ENCODE results near the gene BLTP3A. TPM values are rescaled to one million over a fixed set of nuclear protein-coding genes. Genes with fewer than 3 reads are reported as not detected.

The BLTP3A gene
- polyA plus RNA-seq, 1 of the 3 experiments (the other 2 are of a cell fraction): 3.1 TPM

DNA sequence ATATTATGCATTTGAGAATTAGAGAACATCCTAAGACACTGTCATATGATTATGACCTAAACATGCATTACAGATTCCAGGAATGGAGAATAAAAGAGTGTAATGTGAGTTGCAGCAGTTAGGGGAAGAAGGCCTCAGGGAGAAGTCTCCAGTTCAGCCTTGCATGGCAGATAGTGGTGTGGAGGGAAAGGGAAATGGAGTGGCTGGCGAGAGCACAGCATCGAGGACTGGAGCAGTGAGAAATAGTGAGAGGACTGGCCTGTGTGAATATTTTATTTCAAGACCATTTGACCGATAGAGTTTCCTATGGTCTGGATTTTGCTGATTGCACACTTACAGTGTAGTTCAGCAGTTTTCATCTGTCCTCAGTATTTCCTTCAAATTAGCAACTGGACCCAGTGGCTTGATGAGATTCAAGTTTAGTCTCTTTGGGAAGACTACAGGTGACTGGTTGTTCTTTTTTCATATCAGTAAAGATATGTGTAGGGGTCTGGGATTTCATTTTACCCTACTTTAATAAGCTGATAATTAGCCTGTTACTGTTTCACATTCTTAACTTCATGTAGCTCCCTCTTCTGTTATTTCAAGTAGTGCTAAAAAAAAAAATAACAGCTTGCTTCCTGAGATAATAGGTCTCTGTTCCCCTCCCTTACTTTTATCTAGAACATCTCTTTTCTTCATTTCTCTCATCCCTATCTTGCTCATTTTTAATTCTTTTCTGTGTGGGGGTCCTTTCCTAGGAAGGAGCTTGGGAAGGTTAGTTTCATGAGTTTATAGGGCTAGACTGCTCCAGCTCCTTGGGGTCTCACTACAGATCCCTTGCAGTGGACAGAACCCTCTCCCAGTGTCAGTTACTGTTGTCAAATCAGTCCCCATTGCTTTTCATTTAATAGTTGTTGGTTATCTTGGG lies 27.9 kb downstream of the BLTP3A start:
- CTCF ChIA-PET: interaction anchor here (1.2 kb wide), 1 partner anchor 23 kb away, joined by 3 read pairs; no protein-coding TSS in a partner anchor
- Histone ChIP-seq H3K4me3 (ENCODE audit: low read depth in 2 of 2, low read length in 1 of 2) (no peak overlapping the region), H3K36me3 (replicated peaks in 1 of 2; ENCODE audit: control insufficient read depth in 1 of 2, insufficient read depth in 2 of 2, low read length in 1 of 2) (peaks cover 3 to 9% of the 10 kb centered on the region in 2 experiments), H3K79me2 (ENCODE audit: insufficient read depth) (no peaks in the 10 kb centered on the region), H3F3A (replicated peaks; ENCODE audit: insufficient read depth) (no peaks in the 10 kb centered on the region), H3K9ac (no peak overlapping the region), H3K4me1 (ENCODE audit: control insufficient read depth in 1 of 2, insufficient read depth in 2 of 2, low read depth in 1 of 2, low read length in 1 of 2) (peaks cover 0 to 2% of the 10 kb centered on the region in 2 experiments; a peak in 2 of 4 replicates), H4K20me1 (ENCODE audit: insufficient read depth) (0 out of 2 replicates have a peak, but pooled peaks cover 3% of the 10 kb centered on the region), H3K27me3 (ENCODE audit: insufficient read depth) (no peaks in the 10 kb centered on the region), H3K9me3 (no peaks in the 10 kb centered on the region), H3K4me2 (no peak overlapping the region), H2AFZ (ENCODE audit: low read depth) (no peak overlapping the region), H3K9me2 (no peaks in the 10 kb centered on the region), H3K27ac (ENCODE audit: low read depth in 2 of 2, low read length in 1 of 2) (no peak overlapping the region)
- WGBS (ENCODE audit: low lambda C conversion rate): 96% methylated on average over 3 of the region's 3 CpGs
- DNase-seq: no peak
- POLR2A ChIA-PET: no interaction called here
- TF ChIP-seq, protein P1, sequence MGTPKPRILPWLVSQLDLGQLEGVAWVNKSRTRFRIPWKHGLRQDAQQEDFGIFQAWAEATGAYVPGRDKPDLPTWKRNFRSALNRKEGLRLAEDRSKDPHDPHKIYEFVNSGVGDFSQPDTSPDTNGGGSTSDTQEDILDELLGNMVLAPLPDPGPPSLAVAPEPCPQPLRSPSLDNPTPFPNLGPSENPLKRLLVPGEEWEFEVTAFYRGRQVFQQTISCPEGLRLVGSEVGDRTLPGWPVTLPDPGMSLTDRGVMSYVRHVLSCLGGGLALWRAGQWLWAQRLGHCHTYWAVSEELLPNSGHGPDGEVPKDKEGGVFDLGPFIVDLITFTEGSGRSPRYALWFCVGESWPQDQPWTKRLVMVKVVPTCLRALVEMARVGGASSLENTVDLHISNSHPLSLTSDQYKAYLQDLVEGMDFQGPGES (IDR thresholded peaks at IDR 0.05; ENCODE audit: low read depth, low read length): no peak
- TF ChIP-seq, protein P2, sequence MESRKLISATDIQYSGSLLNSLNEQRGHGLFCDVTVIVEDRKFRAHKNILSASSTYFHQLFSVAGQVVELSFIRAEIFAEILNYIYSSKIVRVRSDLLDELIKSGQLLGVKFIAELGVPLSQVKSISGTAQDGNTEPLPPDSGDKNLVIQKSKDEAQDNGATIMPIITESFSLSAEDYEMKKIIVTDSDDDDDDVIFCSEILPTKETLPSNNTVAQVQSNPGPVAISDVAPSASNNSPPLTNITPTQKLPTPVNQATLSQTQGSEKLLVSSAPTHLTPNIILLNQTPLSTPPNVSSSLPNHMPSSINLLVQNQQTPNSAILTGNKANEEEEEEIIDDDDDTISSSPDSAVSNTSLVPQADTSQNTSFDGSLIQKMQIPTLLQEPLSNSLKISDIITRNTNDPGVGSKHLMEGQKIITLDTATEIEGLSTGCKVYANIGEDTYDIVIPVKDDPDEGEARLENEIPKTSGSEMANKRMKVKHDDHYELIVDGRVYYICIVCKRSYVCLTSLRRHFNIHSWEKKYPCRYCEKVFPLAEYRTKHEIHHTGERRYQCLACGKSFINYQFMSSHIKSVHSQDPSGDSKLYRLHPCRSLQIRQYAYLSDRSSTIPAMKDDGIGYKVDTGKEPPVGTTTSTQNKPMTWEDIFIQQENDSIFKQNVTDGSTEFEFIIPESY (IDR thresholded peaks at IDR 0.05; ENCODE audit: borderline replicate concordance, low read depth): no peak
- no peak for TF ChIP-seq EP300 (IDR thresholded peaks at IDR 0.05; ENCODE audit: borderline replicate concordance in 1 of 2, low read depth in 1 of 2, low read length in 1 of 2)
- no peak for TF ChIP-seq MEF2A (IDR thresholded peaks at IDR 0.05; ENCODE audit: borderline replicate concordance, low read depth)
- TF ChIP-seq POLR2AphosphoS5 (IDR thresholded peaks at IDR 0.05; ENCODE audit: low read depth, low read length): no peak

DNA sequence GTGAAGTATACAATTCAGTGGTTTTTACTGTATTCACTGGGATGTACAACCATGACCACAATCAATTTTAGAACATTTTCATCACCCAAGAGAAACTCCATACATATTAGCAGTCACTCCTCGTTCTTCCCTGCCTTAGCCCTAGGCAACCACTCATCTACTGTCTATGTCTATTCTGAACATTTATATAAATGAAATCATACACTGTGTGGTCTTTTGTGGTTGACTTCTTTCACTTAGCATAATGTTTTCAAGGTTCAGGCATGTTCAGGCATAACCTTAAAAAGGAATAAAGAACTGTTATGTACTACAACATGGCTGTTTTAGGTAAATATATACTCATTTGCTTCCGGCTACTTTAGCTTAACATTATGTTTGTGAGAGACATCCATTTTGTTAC lies 37.3 kb downstream of the BLTP3A start:
- WGBS (ENCODE audit: low lambda C conversion rate): 95% methylated on average over 2 of the region's 2 CpGs
- CTCF ChIA-PET: no interaction called here
- Histone ChIP-seq H3K4me2 (no peak overlapping the region), H3K27ac (ENCODE audit: low read depth in 2 of 2, low read length in 1 of 2) (no peak overlapping the region), H2AFZ (ENCODE audit: low read depth) (no peak overlapping the region), H3K4me1 (ENCODE audit: control insufficient read depth in 1 of 2, insufficient read depth in 2 of 2, low read depth in 1 of 2, low read length in 1 of 2) (no peaks in the 10 kb centered on the region), H3K79me2 (ENCODE audit: insufficient read depth) (no peaks in the 10 kb centered on the region), H3K36me3 (replicated peaks in 1 of 2; ENCODE audit: control insufficient read depth in 1 of 2, insufficient read depth in 2 of 2, low read length in 1 of 2) (peaks cover 0 to 25% of the 10 kb centered on the region in 2 experiments), H3F3A (replicated peaks; ENCODE audit: insufficient read depth) (peaks cover 4% of the 10 kb centered on the region), H4K20me1 (ENCODE audit: insufficient read depth) (no peaks in the 10 kb centered on the region), H3K4me3 (ENCODE audit: low read depth in 2 of 2, low read length in 1 of 2) (no peak overlapping the region), H3K9ac (no peak overlapping the region), H3K9me3 (no peaks in the 10 kb centered on the region), H3K27me3 (ENCODE audit: insufficient read depth) (no peaks in the 10 kb centered on the region), H3K9me2 (no peaks in the 10 kb centered on the region)
- POLR2A ChIA-PET: no interaction called here
- DNase-seq: no peak
- TF ChIP-seq TCF12 (IDR thresholded peaks at IDR 0.05) (no peak), RXRA (IDR thresholded peaks at IDR 0.05; ENCODE audit: borderline replicate concordance, low read depth) (no peak), POLR2AphosphoS5 (IDR thresholded peaks at IDR 0.05; ENCODE audit: low read depth, low read length) (no peak), NRF1 (IDR thresholded peaks at IDR 0.05; ENCODE audit: low read depth, low read length) (no peak), EZH2phosphoT487 (IDR thresholded peaks at IDR 0.05; ENCODE audit: borderline replicate concordance, low read depth) (no peak), CHD2 (IDR thresholded peaks at IDR 0.05; ENCODE audit: low read length, partially characterized antibody) (no peak), NFIC (IDR thresholded peaks at IDR 0.05; ENCODE audit: borderline replicate concordance) (no peak), ELF1 (IDR thresholded peaks at IDR 0.05) (no peak), GABPA (IDR thresholded peaks at IDR 0.05; ENCODE audit: low read depth) (no peak), JUND (IDR thresholded peaks at IDR 0.05) (no peak), YY1 (IDR thresholded peaks at IDR 0.05; ENCODE audit: low read depth) (no peak)
- TF ChIP-seq, protein P3, sequence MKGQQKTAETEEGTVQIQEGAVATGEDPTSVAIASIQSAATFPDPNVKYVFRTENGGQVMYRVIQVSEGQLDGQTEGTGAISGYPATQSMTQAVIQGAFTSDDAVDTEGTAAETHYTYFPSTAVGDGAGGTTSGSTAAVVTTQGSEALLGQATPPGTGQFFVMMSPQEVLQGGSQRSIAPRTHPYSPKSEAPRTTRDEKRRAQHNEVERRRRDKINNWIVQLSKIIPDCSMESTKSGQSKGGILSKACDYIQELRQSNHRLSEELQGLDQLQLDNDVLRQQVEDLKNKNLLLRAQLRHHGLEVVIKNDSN (IDR thresholded peaks at IDR 0.05; ENCODE audit: borderline replicate concordance, low read depth): no peak
- TF ChIP-seq, protein P4, sequence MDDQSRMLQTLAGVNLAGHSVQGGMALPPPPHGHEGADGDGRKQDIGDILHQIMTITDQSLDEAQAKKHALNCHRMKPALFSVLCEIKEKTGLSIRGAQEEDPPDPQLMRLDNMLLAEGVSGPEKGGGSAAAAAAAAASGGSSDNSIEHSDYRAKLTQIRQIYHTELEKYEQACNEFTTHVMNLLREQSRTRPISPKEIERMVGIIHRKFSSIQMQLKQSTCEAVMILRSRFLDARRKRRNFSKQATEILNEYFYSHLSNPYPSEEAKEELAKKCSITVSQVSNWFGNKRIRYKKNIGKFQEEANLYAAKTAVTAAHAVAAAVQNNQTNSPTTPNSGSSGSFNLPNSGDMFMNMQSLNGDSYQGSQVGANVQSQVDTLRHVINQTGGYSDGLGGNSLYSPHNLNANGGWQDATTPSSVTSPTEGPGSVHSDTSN (IDR thresholded peaks at IDR 0.05): no peak
- TF ChIP-seq, protein P1 (IDR thresholded peaks at IDR 0.05; ENCODE audit: low read depth, low read length): no peak
- TF ChIP-seq, protein P5, sequence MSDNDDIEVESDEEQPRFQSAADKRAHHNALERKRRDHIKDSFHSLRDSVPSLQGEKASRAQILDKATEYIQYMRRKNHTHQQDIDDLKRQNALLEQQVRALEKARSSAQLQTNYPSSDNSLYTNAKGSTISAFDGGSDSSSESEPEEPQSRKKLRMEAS (IDR thresholded peaks at IDR 0.05; ENCODE audit: low read depth): no peak
